Glutamatergic neuron (in vitro differentiated cells): ENCODE measurements around the gene PLEKHA6. TPM values are rescaled to one million over a fixed set of nuclear protein-coding genes. Genes with fewer than 3 reads are reported as not detected.

ENCODE experiments used
- DNase-seq: peaks from one replicate; pipeline ENCODE4 v3.0.0; 2022
- H3K27ac Mint-ChIP-seq: one replicate; pipeline ENCODE4 v1.8.0; 2020; ENCODE audit warnings: mild to moderate bottlenecking, mixed read lengths, inconsistent platforms; ENCODE audit not compliant: unreplicated experiment
- H3K27me3 Mint-ChIP-seq: one replicate; pipeline ENCODE4 v1.8.0; 2020; ENCODE audit warnings: mild to moderate bottlenecking, moderate library complexity, mixed read lengths, inconsistent platforms; ENCODE audit not compliant: unreplicated experiment
- H3K36me3 Mint-ChIP-seq: one replicate; pipeline ENCODE4 v1.8.0; 2020; ENCODE audit warnings: mild to moderate bottlenecking, mixed read lengths, inconsistent platforms; ENCODE audit not compliant: unreplicated experiment
- H3K4me1 Mint-ChIP-seq: one replicate; pipeline ENCODE4 v1.8.0; 2020; ENCODE audit warnings: mild to moderate bottlenecking, low read depth, mixed read lengths, inconsistent platforms; ENCODE audit not compliant: unreplicated experiment
- H3K4me3 Mint-ChIP-seq: one replicate; pipeline ENCODE4 v1.8.0; 2020; ENCODE audit warnings: mild to moderate bottlenecking, mixed read lengths, inconsistent platforms; ENCODE audit not compliant: unreplicated experiment
- H3K9me3 Mint-ChIP-seq: one replicate; pipeline ENCODE4 v1.8.0; 2020; ENCODE audit warnings: mild to moderate bottlenecking, moderate library complexity, mixed read lengths, inconsistent platforms; ENCODE audit not compliant: unreplicated experiment
- total RNA-seq: library from RNA; stranded (reverse); fragmentation: NEBNext Ultra II Directional; extraction: Animal tissue kit (Norgen Biotek cat#: 25700); gene quantifications from one replicate; pipeline ENCODE4 v1.2.1, GENCODE V29; 2021; ENCODE audit not compliant: unreplicated experiment
- TF ChIP-seq, protein P1 (sequence below): fragments of 200-600 bp; sonication (generic); IDR thresholded peaks from one replicate; pipeline ENCODE4 v1.5.0; 2021; ENCODE audit not compliant: partially characterized antibody, unreplicated experiment

The PLEKHA6 gene
- total RNA-seq, 1 donor from 2014 or later = 72.7 TPM

DNA sequence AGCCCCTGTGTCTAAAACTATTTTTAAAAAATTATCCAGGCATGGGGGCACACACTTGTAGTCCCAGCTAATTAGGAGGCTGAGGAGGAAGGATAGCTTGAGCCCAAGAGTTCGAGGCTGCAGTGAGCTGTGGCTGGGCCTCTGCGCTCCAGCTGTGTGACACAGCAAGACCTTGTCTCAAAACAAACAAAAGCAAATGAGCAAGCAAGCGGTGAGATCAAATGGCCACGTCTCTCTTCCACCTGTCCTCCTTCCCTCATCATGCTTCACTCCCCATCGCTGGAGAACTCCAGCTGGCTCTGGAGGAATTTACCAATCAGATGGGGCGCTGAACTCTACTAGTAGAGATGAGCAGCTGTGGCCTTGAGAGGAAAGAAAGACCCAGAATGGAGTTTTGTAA, 179.6 kb downstream of the PLEKHA6 start:
- DNase-seq = no peak
- peaks cover 6% of the 10 kb centered on the region for H3K27me3 Mint-ChIP-seq
- H3K27ac Mint-ChIP-seq = no peak overlapping the region
- peaks cover 4% of the 10 kb centered on the region for H3K9me3 Mint-ChIP-seq
- no peaks in the 10 kb centered on the region for H3K36me3 Mint-ChIP-seq
- H3K4me3 Mint-ChIP-seq = no peak overlapping the region
- H3K4me1 Mint-ChIP-seq = no peaks in the 10 kb centered on the region
- TF ChIP-seq, protein P1, sequence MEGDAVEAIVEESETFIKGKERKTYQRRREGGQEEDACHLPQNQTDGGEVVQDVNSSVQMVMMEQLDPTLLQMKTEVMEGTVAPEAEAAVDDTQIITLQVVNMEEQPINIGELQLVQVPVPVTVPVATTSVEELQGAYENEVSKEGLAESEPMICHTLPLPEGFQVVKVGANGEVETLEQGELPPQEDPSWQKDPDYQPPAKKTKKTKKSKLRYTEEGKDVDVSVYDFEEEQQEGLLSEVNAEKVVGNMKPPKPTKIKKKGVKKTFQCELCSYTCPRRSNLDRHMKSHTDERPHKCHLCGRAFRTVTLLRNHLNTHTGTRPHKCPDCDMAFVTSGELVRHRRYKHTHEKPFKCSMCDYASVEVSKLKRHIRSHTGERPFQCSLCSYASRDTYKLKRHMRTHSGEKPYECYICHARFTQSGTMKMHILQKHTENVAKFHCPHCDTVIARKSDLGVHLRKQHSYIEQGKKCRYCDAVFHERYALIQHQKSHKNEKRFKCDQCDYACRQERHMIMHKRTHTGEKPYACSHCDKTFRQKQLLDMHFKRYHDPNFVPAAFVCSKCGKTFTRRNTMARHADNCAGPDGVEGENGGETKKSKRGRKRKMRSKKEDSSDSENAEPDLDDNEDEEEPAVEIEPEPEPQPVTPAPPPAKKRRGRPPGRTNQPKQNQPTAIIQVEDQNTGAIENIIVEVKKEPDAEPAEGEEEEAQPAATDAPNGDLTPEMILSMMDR = no peak

DNA sequence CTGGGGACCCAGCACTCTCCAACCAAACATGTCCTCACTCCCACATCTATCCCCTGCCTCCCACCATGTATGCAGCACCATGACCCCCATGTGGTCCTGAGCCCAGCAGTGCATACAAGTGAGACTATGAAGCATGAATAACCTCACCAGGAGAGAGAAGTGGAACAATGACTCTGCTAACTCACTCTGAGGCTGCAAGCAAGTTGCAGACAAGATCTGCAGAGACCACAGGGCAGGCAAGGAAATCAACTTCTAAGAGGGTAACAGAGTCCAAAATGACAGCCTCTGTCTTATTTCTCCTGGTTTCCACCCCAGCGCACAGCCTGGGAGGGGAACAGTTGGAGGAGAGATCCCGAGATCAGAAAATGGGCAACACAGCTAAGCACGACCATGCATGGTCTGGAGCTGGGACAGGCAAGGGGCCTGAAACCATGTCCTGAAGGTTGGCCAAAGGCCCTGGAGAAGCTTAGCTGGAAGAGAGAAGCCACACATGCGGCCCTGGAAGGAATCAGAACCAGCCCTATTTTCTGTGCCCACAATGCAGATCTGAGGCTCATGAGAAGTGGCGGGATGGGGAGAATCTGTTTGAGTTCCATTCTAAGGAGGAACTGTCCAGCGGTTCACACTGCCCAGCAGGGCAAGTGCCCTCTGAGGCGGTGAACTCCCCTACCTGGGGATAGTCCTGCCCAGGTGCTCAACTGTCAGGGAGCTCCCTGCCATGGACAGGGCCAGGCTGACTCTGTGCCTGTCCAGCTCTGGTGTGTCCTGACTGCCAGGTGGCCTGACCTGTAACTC, 181.0 kb downstream of the PLEKHA6 start:
- no peak overlapping the region for H3K27ac Mint-ChIP-seq
- H3K27me3 Mint-ChIP-seq = peaks cover 6% of the 10 kb centered on the region

DNA sequence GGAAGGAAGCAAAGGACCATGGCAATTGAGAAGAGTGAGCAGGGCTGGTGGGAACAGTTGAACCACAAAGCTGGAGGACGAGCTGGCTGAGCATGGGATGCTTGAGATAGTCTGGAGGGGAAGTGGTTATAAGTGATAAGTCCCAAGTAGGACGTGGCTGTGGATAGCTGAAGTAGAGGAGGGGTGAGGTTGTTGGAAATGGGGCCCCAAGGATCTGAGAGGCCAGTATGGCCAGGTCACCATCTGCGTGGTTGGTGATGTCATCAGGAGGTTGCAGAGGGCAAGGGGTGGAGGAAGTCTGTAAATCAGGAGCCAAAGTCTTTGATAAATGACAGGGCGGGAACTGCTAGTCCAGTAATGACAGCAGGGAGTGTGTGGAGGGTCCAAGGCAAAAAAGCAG, 182.6 kb downstream of the PLEKHA6 start:
- H3K36me3 Mint-ChIP-seq = no peaks in the 10 kb centered on the region
- H3K9me3 Mint-ChIP-seq = peaks cover 4% of the 10 kb centered on the region
- H3K4me3 Mint-ChIP-seq = no peak overlapping the region
- no peaks in the 10 kb centered on the region for H3K4me1 Mint-ChIP-seq
- no peak overlapping the region for H3K27ac Mint-ChIP-seq
- TF ChIP-seq, protein P1 = no peak
- peaks cover 6% of the 10 kb centered on the region for H3K27me3 Mint-ChIP-seq
- no peak for DNase-seq

More for the DNA sequence above, 181.0 kb downstream of the PLEKHA6 start:
- Mint-ChIP-seq H3K4me3 (no peak overlapping the region), H3K9me3 (peaks cover 4% of the 10 kb centered on the region), H3K4me1 (no peaks in the 10 kb centered on the region), H3K36me3 (no peaks in the 10 kb centered on the region)
- DNase-seq = no peak
- TF ChIP-seq, protein P1 = no peak

DNA sequence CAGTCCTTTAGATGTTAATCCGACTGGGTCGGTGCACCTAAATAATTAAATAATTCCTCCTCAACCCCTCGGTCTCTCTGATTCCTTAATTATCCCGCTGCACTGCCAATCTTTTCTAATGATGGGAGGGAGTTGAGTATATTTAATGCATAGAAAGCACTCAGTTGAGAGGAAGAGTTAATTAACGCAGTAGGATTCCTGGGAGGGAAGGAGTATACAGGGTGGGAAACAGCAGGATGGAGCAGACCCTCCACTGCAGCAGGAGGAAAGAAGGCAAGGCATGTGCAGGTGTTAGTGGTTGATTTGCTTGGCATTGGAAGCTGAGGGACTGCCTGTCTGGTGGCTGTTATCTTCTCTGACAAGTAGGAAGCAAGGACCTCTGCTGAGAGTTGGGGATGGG, 183.7 kb downstream of the PLEKHA6 start:
- peaks cover 6% of the 10 kb centered on the region for H3K27me3 Mint-ChIP-seq
- H3K36me3 Mint-ChIP-seq = peaks cover 4% of the 10 kb centered on the region
- H3K9me3 Mint-ChIP-seq = peaks cover 4% of the 10 kb centered on the region
- TF ChIP-seq, protein P1 = no peak
- H3K4me3 Mint-ChIP-seq = no peak overlapping the region
- DNase-seq = no peak
- no peaks in the 10 kb centered on the region for H3K4me1 Mint-ChIP-seq
- no peak overlapping the region for H3K27ac Mint-ChIP-seq

DNA sequence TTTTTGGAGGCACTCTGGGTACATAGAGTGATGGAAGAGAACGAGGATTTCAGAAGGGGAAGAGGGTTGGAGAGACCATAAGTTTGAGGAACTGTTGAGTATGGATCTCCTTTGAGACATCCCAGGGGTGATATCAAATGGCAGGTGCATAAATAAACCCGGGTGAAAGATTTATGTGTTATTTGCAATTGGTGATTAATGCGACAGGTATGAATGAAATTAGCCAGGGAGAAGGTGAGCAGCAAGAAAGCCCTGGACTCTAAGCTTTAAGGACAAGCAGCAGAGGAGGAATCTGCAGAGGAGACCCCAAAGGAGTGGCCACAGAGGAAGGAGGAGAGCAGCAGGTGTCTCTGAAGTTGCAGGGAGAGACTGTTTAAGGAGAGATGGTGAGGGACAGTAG, 184.8 kb downstream of the PLEKHA6 start:
- H3K4me1 Mint-ChIP-seq = no peaks in the 10 kb centered on the region
- no peaks in the 10 kb centered on the region for H3K27me3 Mint-ChIP-seq

More for the DNA sequence above, 184.8 kb downstream of the PLEKHA6 start:
- Mint-ChIP-seq H3K36me3 (peaks cover 9% of the 10 kb centered on the region), H3K9me3 (no peaks in the 10 kb centered on the region), H3K4me3 (no peak overlapping the region), H3K27ac (no peak overlapping the region)
- no peak for DNase-seq
- TF ChIP-seq, protein P1 = no peak
